ENCODE data around the gene MAP3K2. TPM values are rescaled to one million over a fixed set of nuclear protein-coding genes. Genes with fewer than 3 reads are reported as not detected.

MAP3K2 gene
- total and polyA plus RNA-seq, 5 donors from 2014 or later = 48.4 to 95.7 (median 50.6) TPM

DNA sequence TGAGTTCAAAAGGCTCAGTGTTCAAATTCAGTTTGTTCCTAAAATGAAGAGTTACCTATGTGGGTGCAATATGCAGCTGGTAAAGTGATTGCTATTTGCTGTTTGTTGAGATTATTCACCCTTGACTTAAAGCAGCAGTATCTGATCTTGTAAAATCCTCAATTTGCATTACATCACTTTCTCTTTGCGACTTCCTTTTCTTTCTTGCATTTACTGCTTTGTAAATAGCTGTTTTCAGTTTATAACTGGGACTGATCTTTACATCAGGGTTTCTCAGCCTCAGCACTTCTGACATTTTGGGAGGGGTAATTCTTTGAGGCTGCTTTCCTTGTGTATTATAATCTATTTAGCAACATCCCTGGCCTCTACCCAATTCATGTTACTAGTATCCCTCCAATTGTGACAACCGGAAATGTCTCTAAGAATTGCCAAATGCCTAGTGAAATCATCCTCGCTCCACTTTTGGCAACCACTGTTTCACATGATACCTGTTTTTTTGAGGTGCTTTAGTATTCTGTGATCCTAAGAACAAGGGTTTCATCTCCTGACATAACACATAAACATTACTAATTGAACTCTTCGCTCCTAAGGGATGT lies 81.7 kb downstream of the MAP3K2 start:
- H3K36me3 ChIP-seq (ENCODE audit: control insufficient read depth, insufficient read depth, low read length) = peaks cover 44% of the 10 kb centered on the region
- peak overlapping the region in 2 of 3 donors; percentile 20 to 65 for H3K27ac Mint-ChIP-seq
- H3K4me3 ChIP-seq (ENCODE audit: low read depth, low read length) = no peak overlapping the region
- no peak overlapping the region for H3K27ac ChIP-seq (ENCODE audit: insufficient read depth, low read length, poor library complexity, severe bottlenecking)
- H3K4me1 Mint-ChIP-seq = peaks cover 0 to 1% (median 0%) of the 10 kb centered on the region in 4 donors
- no peaks in the 10 kb centered on the region for H3K27me3 ChIP-seq (ENCODE audit: control insufficient read depth, insufficient read depth, low read length)
- H3K36me3 Mint-ChIP-seq = peaks cover 18% of the 10 kb centered on the region
- no peak overlapping the region for H3K4me3 Mint-ChIP-seq
- H3K9me3 Mint-ChIP-seq = no peaks in the 10 kb centered on the region
- H3K27me3 Mint-ChIP-seq = no peaks in the 10 kb centered on the region
- DNase-seq (no peak), ATAC-seq (ENCODE audit: low read depth in 2 of 2) (no peak)
- no peaks in the 10 kb centered on the region for H3K9me3 ChIP-seq (ENCODE audit: control insufficient read depth in 2 of 2, low read length in 2 of 2)
- H3K4me1 ChIP-seq (ENCODE audit: control insufficient read depth, insufficient read depth, low read length, poor library complexity, severe bottlenecking) = no peaks in the 10 kb centered on the region

GRCh38 chr2:127302168-127302567 lies 85.6 kb downstream of the MAP3K2 start:
- no peaks in the 10 kb centered on the region for H3K4me1 ChIP-seq (ENCODE audit: control insufficient read depth, insufficient read depth, low read length, poor library complexity, severe bottlenecking)
- H3K27ac Mint-ChIP-seq = peak overlapping the region in 2 of 3 donors; percentile 39 to 48
- no peaks in the 10 kb centered on the region for H3K27me3 Mint-ChIP-seq
- H3K27ac ChIP-seq (ENCODE audit: insufficient read depth, low read length, poor library complexity, severe bottlenecking) = no peak overlapping the region
- H3K4me3 ChIP-seq (ENCODE audit: low read depth, low read length) = no peak overlapping the region
- DNase-seq (no peak), ATAC-seq (ENCODE audit: low read depth in 2 of 2) (no peak)
- H3K9me3 ChIP-seq (ENCODE audit: control insufficient read depth in 2 of 2, low read length in 2 of 2) = no peaks in the 10 kb centered on the region
- peaks cover 0 to 1% (median 0%) of the 10 kb centered on the region in 4 donors for H3K4me1 Mint-ChIP-seq
- no peaks in the 10 kb centered on the region for H3K27me3 ChIP-seq (ENCODE audit: control insufficient read depth, insufficient read depth, low read length)
- H3K9me3 Mint-ChIP-seq = no peaks in the 10 kb centered on the region
- no peak overlapping the region for H3K4me3 Mint-ChIP-seq
- peaks cover 3% of the 10 kb centered on the region for H3K36me3 Mint-ChIP-seq
- H3K36me3 ChIP-seq (ENCODE audit: control insufficient read depth, insufficient read depth, low read length) = peaks cover 15% of the 10 kb centered on the region

DNA sequence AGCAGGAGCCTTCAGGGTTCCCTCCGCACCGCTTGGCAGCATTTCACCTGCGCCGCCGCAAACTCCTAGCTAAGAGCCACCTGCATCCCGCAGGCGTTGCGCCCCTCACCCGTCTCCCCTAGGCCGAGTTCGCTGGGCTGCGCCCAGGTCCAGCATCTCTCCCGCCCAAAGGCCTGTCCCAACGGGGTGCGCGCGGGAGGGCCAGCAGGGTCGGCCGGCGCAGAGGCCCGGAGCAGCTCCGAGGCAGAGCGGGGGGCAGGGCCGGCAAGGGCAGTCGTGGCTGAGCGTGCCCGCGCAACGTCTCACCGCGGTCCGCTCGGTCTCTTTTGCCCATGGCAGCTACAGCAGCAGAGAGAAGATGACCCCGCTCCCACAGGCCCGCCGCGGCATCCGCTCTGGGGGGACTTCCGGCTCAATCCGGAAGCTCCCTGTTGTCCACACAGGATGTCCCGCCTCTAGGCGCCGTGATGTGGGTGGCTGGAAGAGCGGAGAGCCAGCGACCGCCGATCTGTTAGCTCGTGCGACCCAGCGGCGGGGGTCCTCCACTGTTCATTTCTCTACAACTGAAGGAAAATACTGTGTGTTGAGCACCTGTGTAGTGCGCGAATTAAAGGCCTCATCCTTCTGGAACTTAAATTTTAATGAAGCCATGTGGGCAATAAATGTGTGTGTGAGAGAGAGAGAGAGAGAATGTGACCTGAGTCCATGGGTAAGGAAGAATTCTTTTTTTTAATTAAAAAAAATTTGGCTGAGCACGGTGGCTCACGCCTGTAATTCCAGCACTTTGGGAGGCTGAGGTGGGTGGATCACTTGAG lies 93.8 kb downstream of the MAP3K2 start, which contains the start of gene ERCC3:
Gene ERCC3 (minus strand): TSS at position 397 of the 815 bp plus-strand sequence. CDS start 63 bp downstream, at position 334.
- peaks cover 18 to 47% (median 27%) of the 10 kb centered on the region in 4 donors for H3K4me1 Mint-ChIP-seq
- Histone ChIP-seq H3K9me3 (ENCODE audit: control insufficient read depth in 2 of 2, low read length in 2 of 2) (no peaks in the 10 kb centered on the region), H3K4me3 (ENCODE audit: low read depth, low read length) (peak within 1 kb of the TSS; percentile 94), H3K36me3 (ENCODE audit: control insufficient read depth, insufficient read depth, low read length) (peaks cover 32% of the 10 kb centered on the region), H3K27me3 (ENCODE audit: control insufficient read depth, insufficient read depth, low read length) (no peaks in the 10 kb centered on the region), H3K27ac (ENCODE audit: insufficient read depth, low read length, poor library complexity, severe bottlenecking) (peak within 1 kb of the TSS; percentile 80), H3K4me1 (ENCODE audit: control insufficient read depth, insufficient read depth, low read length, poor library complexity, severe bottlenecking) (peaks cover 18% of the 10 kb centered on the region)
- peak within 1 kb of the TSS; percentile 95 to 98 (median 98) for H3K4me3 Mint-ChIP-seq
- peak within 1 kb of the TSS; percentile 85 to 98 (median 98) for H3K27ac Mint-ChIP-seq
- H3K9me3 Mint-ChIP-seq = no peaks in the 10 kb centered on the region
- H3K36me3 Mint-ChIP-seq = peaks cover 35% of the 10 kb centered on the region
- DNase-seq (peak; percentile 76 to 91 (median 78)), ATAC-seq (ENCODE audit: low read depth in 2 of 2) (peak; percentile 92 to 95)
- H3K27me3 Mint-ChIP-seq = no peaks in the 10 kb centered on the region

DNA sequence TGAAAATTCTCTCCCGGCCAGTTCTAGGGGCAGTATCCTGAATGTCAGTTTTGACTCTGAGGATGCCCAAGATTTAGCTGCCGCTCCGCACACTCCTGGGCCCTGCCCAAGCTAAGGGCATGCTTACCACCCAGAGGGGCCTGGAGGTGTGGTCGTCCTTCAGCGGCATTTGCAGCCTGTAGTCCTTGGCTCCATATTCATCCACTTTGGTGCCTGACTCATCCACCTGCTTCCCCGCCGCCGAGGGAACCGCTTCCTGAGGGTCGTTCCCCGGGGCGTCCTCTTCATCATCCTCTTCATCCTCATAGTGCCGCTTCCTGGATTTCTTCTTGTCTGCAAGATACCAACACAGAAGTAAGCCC lies 94.4 kb downstream of the MAP3K2 start:
- H3K27me3 ChIP-seq (ENCODE audit: control insufficient read depth, insufficient read depth, low read length) = no peaks in the 10 kb centered on the region
- Mint-ChIP-seq H3K27ac (peak overlapping the region; percentile 74 to 98 (median 98)), H3K9me3 (no peaks in the 10 kb centered on the region)

DNA sequence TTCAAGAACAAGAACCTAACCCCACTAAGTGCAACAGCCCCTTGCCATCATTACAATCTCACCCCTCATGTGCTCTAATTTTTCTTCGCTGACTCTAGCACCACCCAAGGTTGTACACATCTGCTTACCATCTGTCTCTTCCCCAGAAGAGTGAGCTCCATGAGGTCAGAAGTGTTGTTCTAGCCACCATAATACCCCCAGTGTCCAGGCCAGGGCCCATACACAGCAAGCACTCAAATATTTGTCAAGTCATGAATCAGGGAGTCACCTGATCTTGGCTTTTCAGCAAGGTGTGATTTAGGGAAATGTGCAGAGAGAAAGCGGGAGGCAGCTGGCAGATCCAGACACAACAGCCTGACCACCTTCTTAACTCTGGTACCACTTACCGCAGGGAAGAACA lies 99.5 kb downstream of the MAP3K2 start:
- no peak for ATAC-seq (ENCODE audit: low read depth in 2 of 2)
- no peak for DNase-seq
- peaks cover 87% of the 10 kb centered on the region for H3K36me3 ChIP-seq (ENCODE audit: control insufficient read depth, insufficient read depth, low read length)
- Mint-ChIP-seq H3K27me3 (no peaks in the 10 kb centered on the region), H3K9me3 (peaks cover 0 to 8% (median 0%) of the 10 kb centered on the region in 7 donors), H3K36me3 (peaks cover 80% of the 10 kb centered on the region), H3K4me3 (no peak overlapping the region), H3K4me1 (peaks cover 21 to 53% (median 31%) of the 10 kb centered on the region in 4 donors), H3K27ac (peak overlapping the region; percentile 32 to 74 (median 66))
- H3K27me3 ChIP-seq (ENCODE audit: control insufficient read depth, insufficient read depth, low read length) = no peaks in the 10 kb centered on the region
- H3K27ac ChIP-seq (ENCODE audit: insufficient read depth, low read length, poor library complexity, severe bottlenecking) = no peak overlapping the region
- H3K4me3 ChIP-seq (ENCODE audit: low read depth, low read length) = no peak overlapping the region
- H3K4me1 ChIP-seq (ENCODE audit: control insufficient read depth, insufficient read depth, low read length, poor library complexity, severe bottlenecking) = peaks cover 9% of the 10 kb centered on the region
- H3K9me3 ChIP-seq (ENCODE audit: control insufficient read depth in 2 of 2, low read length in 2 of 2) = no peaks in the 10 kb centered on the region

More for the DNA sequence above, 94.4 kb downstream of the MAP3K2 start:
- DNase-seq (no peak), ATAC-seq (ENCODE audit: low read depth in 2 of 2) (no peak)
- peaks cover 18 to 50% (median 28%) of the 10 kb centered on the region in 4 donors for H3K4me1 Mint-ChIP-seq
- Histone ChIP-seq H3K4me1 (ENCODE audit: control insufficient read depth, insufficient read depth, low read length, poor library complexity, severe bottlenecking) (peaks cover 18% of the 10 kb centered on the region), H3K27ac (ENCODE audit: insufficient read depth, low read length, poor library complexity, severe bottlenecking) (peak overlapping the region; percentile 80), H3K4me3 (ENCODE audit: low read depth, low read length) (peak overlapping the region; percentile 94), H3K9me3 (ENCODE audit: control insufficient read depth in 2 of 2, low read length in 2 of 2) (no peaks in the 10 kb centered on the region), H3K36me3 (ENCODE audit: control insufficient read depth, insufficient read depth, low read length) (peaks cover 38% of the 10 kb centered on the region)
- H3K27me3 Mint-ChIP-seq = no peaks in the 10 kb centered on the region
- peaks cover 41% of the 10 kb centered on the region for H3K36me3 Mint-ChIP-seq
- peak overlapping the region; percentile 95 to 98 (median 98) for H3K4me3 Mint-ChIP-seq

GRCh38 chr2:127283275-127283674 lies 104.5 kb downstream of the MAP3K2 start:
- H3K36me3 ChIP-seq (ENCODE audit: control insufficient read depth, insufficient read depth, low read length) = peaks cover 87% of the 10 kb centered on the region
- no peaks in the 10 kb centered on the region for H3K27me3 Mint-ChIP-seq
- peaks cover 85% of the 10 kb centered on the region for H3K36me3 Mint-ChIP-seq
- no peaks in the 10 kb centered on the region for H3K4me1 ChIP-seq (ENCODE audit: control insufficient read depth, insufficient read depth, low read length, poor library complexity, severe bottlenecking)
- peaks cover 22 to 40% (median 31%) of the 10 kb centered on the region in 4 donors for H3K4me1 Mint-ChIP-seq
- ATAC-seq (ENCODE audit: low read depth in 2 of 2) (no peak), DNase-seq (no peak)
- H3K27ac ChIP-seq (ENCODE audit: insufficient read depth, low read length, poor library complexity, severe bottlenecking) = no peak overlapping the region
- H3K27ac Mint-ChIP-seq = no peak overlapping the region
- H3K4me3 Mint-ChIP-seq = no peak overlapping the region
- H3K9me3 Mint-ChIP-seq = peaks cover 0 to 8% (median 0%) of the 10 kb centered on the region in 7 donors
- no peak overlapping the region for H3K4me3 ChIP-seq (ENCODE audit: low read depth, low read length)
- no peaks in the 10 kb centered on the region for H3K9me3 ChIP-seq (ENCODE audit: control insufficient read depth in 2 of 2, low read length in 2 of 2)
- H3K27me3 ChIP-seq (ENCODE audit: control insufficient read depth, insufficient read depth, low read length) = no peaks in the 10 kb centered on the region

GRCh38 chr2:127280693-127281092 lies 107.1 kb downstream of the MAP3K2 start:
- peak overlapping the region in 1 of 3 donors; percentile 3 for H3K27ac Mint-ChIP-seq
- no peaks in the 10 kb centered on the region for H3K27me3 Mint-ChIP-seq
- Histone ChIP-seq H3K4me3 (ENCODE audit: low read depth, low read length) (no peak overlapping the region), H3K27ac (ENCODE audit: insufficient read depth, low read length, poor library complexity, severe bottlenecking) (no peak overlapping the region), H3K27me3 (ENCODE audit: control insufficient read depth, insufficient read depth, low read length) (no peaks in the 10 kb centered on the region), H3K36me3 (ENCODE audit: control insufficient read depth, insufficient read depth, low read length) (peaks cover 82% of the 10 kb centered on the region), H3K4me1 (ENCODE audit: control insufficient read depth, insufficient read depth, low read length, poor library complexity, severe bottlenecking) (no peaks in the 10 kb centered on the region), H3K9me3 (ENCODE audit: control insufficient read depth in 2 of 2, low read length in 2 of 2) (no peaks in the 10 kb centered on the region)
- peaks cover 29 to 54% (median 39%) of the 10 kb centered on the region in 4 donors for H3K4me1 Mint-ChIP-seq
- DNase-seq (no peak), ATAC-seq (ENCODE audit: low read depth in 2 of 2) (no peak)
- H3K36me3 Mint-ChIP-seq = peaks cover 86% of the 10 kb centered on the region
- H3K9me3 Mint-ChIP-seq = peaks cover 0 to 8% (median 0%) of the 10 kb centered on the region in 7 donors
- H3K4me3 Mint-ChIP-seq = peak overlapping the region in 1 of 4 donors; percentile 68

Data from CD4-positive, CD25-positive, alpha-beta regulatory T cell (primary cell).